Measurements from ENCODE around the gene ZNF438.

GRCh38 chr10:31034098-31034909 lies 2.6 kb upstream of the ZNF438 start:
- TF ChIP-seq POLR2A (IDR thresholded peaks at IDR 0.05) (no peak), EP300 (IDR thresholded peaks at IDR 0.05) (no peak)
- TF ChIP-seq, protein P1, sequence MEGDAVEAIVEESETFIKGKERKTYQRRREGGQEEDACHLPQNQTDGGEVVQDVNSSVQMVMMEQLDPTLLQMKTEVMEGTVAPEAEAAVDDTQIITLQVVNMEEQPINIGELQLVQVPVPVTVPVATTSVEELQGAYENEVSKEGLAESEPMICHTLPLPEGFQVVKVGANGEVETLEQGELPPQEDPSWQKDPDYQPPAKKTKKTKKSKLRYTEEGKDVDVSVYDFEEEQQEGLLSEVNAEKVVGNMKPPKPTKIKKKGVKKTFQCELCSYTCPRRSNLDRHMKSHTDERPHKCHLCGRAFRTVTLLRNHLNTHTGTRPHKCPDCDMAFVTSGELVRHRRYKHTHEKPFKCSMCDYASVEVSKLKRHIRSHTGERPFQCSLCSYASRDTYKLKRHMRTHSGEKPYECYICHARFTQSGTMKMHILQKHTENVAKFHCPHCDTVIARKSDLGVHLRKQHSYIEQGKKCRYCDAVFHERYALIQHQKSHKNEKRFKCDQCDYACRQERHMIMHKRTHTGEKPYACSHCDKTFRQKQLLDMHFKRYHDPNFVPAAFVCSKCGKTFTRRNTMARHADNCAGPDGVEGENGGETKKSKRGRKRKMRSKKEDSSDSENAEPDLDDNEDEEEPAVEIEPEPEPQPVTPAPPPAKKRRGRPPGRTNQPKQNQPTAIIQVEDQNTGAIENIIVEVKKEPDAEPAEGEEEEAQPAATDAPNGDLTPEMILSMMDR (IDR thresholded peaks at IDR 0.05), result no peak
